ENCODE measurements around the gene TLX2.
A peak's percentile ranks its signal among the peaks of the same experiment; 100 is the strongest.

The TLX2 gene

DNA sequence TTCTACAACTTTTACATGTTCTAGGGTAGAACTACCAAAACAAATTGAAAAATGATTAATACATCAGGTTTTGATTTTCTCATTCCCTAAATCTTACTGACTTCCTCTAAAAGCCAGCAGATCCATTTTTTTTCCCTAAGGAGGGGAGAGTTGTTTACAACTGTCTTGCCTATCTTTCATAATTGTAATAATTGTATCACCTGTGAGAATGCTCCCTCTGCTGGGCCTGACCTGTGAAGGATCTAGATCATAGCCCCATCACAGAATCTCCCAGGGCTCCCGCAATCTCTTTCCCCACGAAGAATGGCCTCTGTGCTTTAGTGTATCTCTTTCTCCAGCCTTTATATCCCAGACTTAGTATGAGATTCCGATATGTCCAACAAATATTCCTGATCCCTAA, 30.4 kb downstream of the TLX2 start:
- no peak for TF ChIP-seq CTCF (IDR thresholded peaks at IDR 0.05; ENCODE audit: extremely low read depth, missing control alignments)
- DNase-seq (ENCODE audit: low spot score), result peak; percentile 25

DNA sequence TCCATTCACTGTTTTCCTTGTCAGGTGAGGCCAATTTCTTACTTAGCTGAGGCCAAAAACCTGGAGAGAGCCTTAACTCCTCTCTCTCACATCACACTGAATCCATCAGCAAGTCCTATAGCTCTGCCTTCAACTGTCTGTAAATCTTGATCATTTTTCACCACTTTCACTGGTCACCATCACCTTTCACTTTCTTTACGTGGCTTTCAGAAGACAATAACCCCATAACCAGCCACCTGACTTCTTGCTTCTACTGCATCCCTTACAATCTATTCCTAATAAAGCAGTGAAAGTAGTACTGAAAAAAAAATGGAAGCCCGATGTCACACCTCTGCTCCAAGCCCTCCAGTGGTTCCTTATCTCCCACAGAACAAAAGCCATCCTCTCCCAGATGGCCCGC, 31.8 kb downstream of the TLX2 start:
- TF ChIP-seq CTCF (IDR thresholded peaks at IDR 0.05; ENCODE audit: extremely low read depth, missing control alignments), result no peak
- DNase-seq (ENCODE audit: low spot score), result peak; percentile 43

DNA sequence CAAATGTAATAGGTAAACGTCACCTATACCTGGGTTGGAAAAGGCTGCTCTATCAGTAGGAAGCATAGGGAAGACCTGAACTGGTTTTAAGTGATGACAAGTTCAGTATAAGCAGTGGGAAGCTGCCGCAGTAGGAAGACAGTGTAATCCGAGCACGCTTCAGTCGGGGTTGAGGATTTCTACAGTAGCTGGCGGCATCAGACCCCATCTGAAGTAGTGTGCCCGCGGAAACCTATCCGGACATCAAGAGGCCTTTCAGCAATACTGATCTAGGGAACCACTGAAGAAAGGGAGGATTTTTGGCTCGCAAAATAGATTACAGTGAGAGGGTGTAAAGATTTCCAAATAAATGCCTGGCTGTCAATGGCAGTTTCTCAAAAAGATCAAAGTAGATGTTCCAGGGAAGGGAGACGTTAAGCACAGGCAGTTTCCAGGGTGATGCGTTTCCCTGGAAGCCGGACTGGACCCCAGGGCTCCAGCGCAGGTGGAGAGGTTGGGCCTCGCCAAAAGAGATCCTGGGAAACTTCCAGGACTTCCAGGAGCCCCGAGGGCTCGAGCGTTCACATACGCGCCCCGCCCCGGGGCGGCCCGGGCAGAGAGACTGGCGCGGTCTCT, 34.1 kb downstream of the TLX2 start:
- no peak for TF ChIP-seq CTCF (IDR thresholded peaks at IDR 0.05; ENCODE audit: extremely low read depth, missing control alignments)
- no peak for DNase-seq (ENCODE audit: low spot score)

DNA sequence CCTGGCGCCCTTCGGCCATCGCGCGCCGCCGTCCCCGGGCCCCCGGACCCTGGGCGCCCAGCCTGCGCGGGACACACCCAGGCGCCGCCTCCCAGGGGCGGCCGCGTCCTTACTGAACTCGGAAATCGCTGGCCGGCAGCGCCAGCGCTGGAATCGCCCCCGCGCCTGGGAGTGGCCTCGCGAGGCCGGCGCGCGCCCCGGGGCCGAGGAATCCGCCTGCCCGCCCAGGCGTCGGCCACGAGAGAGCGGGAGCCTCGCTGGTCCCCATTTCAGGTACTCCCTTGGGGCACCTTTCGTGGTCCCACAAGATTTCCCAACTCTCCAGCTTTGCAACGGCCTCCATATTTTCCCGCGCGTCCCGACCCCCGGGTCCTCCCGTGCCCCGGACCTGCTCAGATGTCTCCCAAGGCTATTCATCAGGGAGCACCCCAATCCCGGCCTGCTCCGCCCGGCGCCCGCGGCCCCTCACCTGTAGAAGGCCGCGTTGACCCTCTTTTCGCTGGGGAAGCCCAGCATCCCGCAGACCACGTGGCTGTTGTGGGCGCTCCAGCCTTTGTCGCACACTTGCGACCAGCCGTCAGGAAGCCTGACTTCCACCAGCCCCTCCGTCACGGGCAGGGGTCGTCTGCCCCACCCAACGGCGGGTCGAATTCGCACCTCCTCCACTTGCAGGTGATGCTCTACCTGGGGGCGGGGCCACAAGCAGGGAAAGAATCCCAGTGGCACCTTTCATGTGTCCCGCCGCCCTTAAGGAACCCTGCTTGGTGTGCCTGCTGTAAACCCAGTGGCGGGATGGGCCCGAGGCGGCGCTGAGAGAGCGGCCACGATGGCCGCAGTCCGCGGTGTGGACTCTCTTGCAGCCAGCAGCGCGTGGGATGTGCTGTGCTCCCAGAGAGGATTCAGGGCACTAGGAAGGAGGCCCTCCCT, 34.9 kb downstream of the TLX2 start:
- TF ChIP-seq CTCF (IDR thresholded peaks at IDR 0.05; ENCODE audit: extremely low read depth, missing control alignments), result no peak
- peak; percentile 88 for DNase-seq (ENCODE audit: low spot score)

GRCh38 chr2:74550231-74550630, 36.0 kb downstream of the TLX2 start:
- no peak for TF ChIP-seq CTCF (IDR thresholded peaks at IDR 0.05; ENCODE audit: extremely low read depth, missing control alignments)
- peak; percentile 23 for DNase-seq (ENCODE audit: low spot score)

- no peak for DNase-seq (ENCODE audit: low spot score)
- TF ChIP-seq CTCF (IDR thresholded peaks at IDR 0.05; ENCODE audit: extremely low read depth, missing control alignments), result no peak
Observed at GRCh38 chr2:74551530-74551929, 37.3 kb downstream of the TLX2 start.

Measured in GM20000 (cell line).